IMR-90 (cell line): ENCODE data around the gene AHCTF1.

Experiments
- CHD1 ChIP-seq: IDR thresholded peaks from 2 replicates; pipeline ENCODE4 v1.6.1; 2012; ENCODE audit warnings: low read depth, low read length, improper control_type of control experiment
- FOS ChIP-seq: fragments of 150-350 bp; IDR thresholded peaks from 2 replicates; pipeline ENCODE4 v1.6.1; 2016; ENCODE audit warnings: low read depth, low read length
- POLR2A ChIP-seq: IDR thresholded peaks from 2 replicates; pipeline ENCODE4 v1.6.1; 2012; ENCODE audit warnings: mild to moderate bottlenecking, low read depth, low read length
- RFX5 ChIP-seq: IDR thresholded peaks from 2 replicates; pipeline ENCODE4 v1.8.0; 2012; ENCODE audit warnings: low read depth, mild to moderate bottlenecking, low read length, moderate library complexity
- TF ChIP-seq, protein P1 (sequence below): conservative IDR thresholded peaks from 2 replicates; pipeline ENCODE4 v1.5.1; 2012; ENCODE audit warnings: mild to moderate bottlenecking, low read depth, low read length, improper control_type of control experiment
- TF ChIP-seq, protein P2 (sequence below): fragments of 150-350 bp; IDR thresholded peaks from 2 replicates; pipeline ENCODE4 v1.6.1; 2016; ENCODE audit warnings: low read depth, mild to moderate bottlenecking, low read length, moderate library complexity, borderline replicate concordance
- TF ChIP-seq, protein P3 (sequence below): fragments of 150-350 bp; IDR thresholded peaks from 2 replicates; pipeline ENCODE4 v1.6.1; 2017; ENCODE audit warnings: mild to moderate bottlenecking, antibody characterized with exemption, low read length, low read depth

DNA sequence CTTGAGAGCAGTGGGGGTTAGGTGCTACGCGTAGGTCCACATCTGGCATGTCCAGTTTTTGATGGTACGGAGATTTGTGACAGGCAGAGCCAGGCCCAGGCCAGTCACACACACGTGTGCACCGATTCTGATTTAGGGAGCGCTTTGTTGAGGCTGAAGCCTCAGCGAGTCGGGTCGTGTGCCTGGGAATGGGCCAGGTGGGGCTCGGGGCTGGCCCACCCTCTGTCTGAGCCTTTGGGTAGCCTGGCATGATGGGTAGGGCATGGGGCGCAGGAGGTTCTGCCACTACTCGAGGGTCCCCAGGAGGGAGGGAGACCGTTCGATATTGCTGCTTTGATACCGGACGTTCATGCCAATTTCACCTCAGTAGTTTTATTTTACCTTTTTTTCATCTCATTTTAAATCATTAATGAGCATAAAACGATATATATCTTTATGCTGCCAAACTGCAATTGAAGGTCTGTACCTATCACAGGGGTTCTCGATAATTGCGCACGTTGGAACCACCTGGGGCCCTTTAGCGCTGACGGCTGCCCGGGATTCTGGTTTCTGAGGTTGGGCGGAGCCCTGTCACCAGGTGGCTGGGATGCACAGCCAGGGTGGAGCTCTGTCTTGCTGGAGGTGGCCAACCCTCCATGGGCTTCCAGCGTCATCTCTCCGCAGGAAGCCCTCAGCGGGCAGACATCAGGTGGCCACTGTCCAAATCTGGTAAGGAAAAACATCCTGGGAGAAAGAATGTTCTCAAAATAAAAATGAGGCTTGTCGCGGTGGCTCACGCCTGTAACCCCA, 135.6 kb downstream of the AHCTF1 start:
- TF ChIP-seq, protein P1, sequence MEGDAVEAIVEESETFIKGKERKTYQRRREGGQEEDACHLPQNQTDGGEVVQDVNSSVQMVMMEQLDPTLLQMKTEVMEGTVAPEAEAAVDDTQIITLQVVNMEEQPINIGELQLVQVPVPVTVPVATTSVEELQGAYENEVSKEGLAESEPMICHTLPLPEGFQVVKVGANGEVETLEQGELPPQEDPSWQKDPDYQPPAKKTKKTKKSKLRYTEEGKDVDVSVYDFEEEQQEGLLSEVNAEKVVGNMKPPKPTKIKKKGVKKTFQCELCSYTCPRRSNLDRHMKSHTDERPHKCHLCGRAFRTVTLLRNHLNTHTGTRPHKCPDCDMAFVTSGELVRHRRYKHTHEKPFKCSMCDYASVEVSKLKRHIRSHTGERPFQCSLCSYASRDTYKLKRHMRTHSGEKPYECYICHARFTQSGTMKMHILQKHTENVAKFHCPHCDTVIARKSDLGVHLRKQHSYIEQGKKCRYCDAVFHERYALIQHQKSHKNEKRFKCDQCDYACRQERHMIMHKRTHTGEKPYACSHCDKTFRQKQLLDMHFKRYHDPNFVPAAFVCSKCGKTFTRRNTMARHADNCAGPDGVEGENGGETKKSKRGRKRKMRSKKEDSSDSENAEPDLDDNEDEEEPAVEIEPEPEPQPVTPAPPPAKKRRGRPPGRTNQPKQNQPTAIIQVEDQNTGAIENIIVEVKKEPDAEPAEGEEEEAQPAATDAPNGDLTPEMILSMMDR = no peak
- TF ChIP-seq POLR2A = no peak
- no peak for TF ChIP-seq CHD1
- TF ChIP-seq FOS = no peak
- TF ChIP-seq, protein P2, sequence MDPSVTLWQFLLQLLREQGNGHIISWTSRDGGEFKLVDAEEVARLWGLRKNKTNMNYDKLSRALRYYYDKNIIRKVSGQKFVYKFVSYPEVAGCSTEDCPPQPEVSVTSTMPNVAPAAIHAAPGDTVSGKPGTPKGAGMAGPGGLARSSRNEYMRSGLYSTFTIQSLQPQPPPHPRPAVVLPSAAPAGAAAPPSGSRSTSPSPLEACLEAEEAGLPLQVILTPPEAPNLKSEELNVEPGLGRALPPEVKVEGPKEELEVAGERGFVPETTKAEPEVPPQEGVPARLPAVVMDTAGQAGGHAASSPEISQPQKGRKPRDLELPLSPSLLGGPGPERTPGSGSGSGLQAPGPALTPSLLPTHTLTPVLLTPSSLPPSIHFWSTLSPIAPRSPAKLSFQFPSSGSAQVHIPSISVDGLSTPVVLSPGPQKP = no peak
- no peak for TF ChIP-seq RFX5
- TF ChIP-seq, protein P3, sequence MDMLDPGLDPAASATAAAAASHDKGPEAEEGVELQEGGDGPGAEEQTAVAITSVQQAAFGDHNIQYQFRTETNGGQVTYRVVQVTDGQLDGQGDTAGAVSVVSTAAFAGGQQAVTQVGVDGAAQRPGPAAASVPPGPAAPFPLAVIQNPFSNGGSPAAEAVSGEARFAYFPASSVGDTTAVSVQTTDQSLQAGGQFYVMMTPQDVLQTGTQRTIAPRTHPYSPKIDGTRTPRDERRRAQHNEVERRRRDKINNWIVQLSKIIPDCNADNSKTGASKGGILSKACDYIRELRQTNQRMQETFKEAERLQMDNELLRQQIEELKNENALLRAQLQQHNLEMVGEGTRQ = no peak
